ENCODE results near the gene GJB6. TPM values are rescaled to one million over a fixed set of nuclear protein-coding genes. Genes with fewer than 3 reads are reported as not detected.

Gene GJB6
- total RNA-seq, 2 experiments from 2014 or later, result 2.7 to 2.9 TPM

DNA sequence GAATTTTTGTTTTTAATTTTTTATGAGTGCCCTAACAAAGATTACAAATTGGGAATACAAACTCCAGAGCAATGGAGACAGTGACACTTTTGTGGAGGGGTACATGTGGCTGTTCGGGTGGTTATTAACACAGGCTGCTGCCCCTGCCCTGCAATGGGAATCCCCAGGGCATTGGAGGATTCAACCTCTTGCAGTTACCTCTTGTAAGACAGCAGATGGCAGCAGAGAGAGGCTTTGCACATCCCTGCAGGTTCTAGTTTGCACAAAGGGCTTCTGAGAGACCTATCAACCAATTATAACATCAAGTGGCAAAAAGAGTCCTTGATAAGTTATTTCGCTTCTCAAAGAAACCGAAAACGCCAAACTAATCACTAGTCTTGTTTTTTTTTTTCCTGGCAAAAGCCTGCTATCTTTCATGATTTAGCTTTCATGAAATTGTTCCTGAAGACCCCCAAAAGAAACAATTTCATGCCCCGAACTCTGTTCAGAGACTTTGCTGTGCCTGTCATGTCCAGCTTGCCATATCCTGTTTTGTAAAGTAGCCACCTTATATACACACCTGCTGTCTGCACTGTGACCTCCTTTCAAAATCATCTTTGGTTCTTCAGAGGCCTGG is 49.8 kb downstream of the GJB6 start:
- DNase-seq (peak; percentile 64), ATAC-seq (peak; percentile 98)
- H3K27me3 Mint-ChIP-seq, result peaks cover 31% of the 10 kb centered on the region
- peaks cover 3% of the 10 kb centered on the region for H3K4me1 Mint-ChIP-seq
- no peak overlapping the region for H3K27ac Mint-ChIP-seq
- intact Hi-C loops (cut with DNase I, micrococcal nuclease), result loop anchor here (1.0 kb wide), 2 partner anchors 307 to 742 kb away; no protein-coding TSS in a partner anchor
- ChIA-PET POLR2A (no interaction called here), CTCF (interaction anchor here (0.6 to 3.2 kb wide), 21 partner anchors 9 to 529 kb away, joined by 3 to 31 read pairs (median 4); partner anchors contain the start of gene GJB2)
- no peak overlapping the region for H3K4me3 Mint-ChIP-seq
- H3K36me3 Mint-ChIP-seq (ENCODE audit: low read depth), result no peaks in the 10 kb centered on the region
- H3K9me3 Mint-ChIP-seq (ENCODE audit: low read depth), result no peaks in the 10 kb centered on the region

DNA sequence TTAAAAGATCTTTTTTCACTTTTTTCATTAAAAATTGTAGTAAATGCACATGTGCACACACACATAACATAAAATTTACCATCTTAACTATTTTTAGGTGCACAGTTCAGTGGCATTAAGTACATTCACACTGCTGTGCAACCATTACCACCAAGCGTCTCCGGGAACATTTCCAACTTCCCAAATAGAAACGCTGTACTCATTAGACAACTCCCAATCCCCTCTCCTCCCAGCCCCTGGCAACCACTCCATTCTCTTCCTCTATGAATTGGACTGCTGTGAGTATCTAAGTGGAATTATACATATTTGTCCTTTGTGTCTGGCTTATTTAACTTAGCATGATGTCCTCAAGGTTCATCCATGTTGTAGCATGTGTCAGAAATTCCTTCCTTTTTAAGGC is 50.9 kb downstream of the GJB6 start:
- H3K4me1 Mint-ChIP-seq, result peaks cover 3% of the 10 kb centered on the region
- H3K4me3 Mint-ChIP-seq, result no peak overlapping the region
- DNase-seq (no peak), ATAC-seq (no peak)
- intact Hi-C loops (cut with DNase I, micrococcal nuclease), result no loop called here
- no peaks in the 10 kb centered on the region for H3K9me3 Mint-ChIP-seq (ENCODE audit: low read depth)
- peaks cover 41% of the 10 kb centered on the region for H3K27me3 Mint-ChIP-seq
- ChIA-PET POLR2A (no interaction called here), CTCF (interaction anchor here (0.7 to 3.2 kb wide), 10 partner anchors 10 to 750 kb away, joined by 3 to 31 read pairs (median 4); no protein-coding TSS in a partner anchor)
- no peak overlapping the region for H3K27ac Mint-ChIP-seq
- no peaks in the 10 kb centered on the region for H3K36me3 Mint-ChIP-seq (ENCODE audit: low read depth)

DNA sequence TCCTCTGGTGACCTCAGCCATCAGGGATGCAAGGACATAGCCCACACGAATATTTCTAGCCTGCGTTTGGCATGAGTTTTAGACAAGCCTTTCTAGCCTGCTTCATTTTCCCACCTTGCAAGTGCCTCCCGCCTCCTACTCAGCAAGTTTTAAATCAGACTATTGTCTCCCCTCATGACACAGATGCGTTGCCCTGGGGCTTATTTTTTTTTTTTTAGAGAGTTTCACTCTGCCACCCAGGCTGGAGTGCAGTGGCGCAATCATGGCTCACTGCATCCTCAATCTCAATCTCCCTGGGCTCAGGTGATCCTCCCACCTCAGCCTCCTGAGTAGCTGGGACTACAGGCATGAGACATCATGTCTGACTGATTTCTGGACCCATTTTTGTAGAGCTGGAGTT is 54.0 kb downstream of the GJB6 start:
- no peak for DNase-seq
- ChIA-PET POLR2A (no interaction called here), CTCF (interaction anchor here (0.7 kb wide), 1 partner anchor 387 kb away, joined by 3 read pairs; no protein-coding TSS in a partner anchor)
- H3K36me3 Mint-ChIP-seq (ENCODE audit: low read depth), result no peaks in the 10 kb centered on the region
- intact Hi-C loops (cut with DNase I, micrococcal nuclease), result no loop called here
- no peaks in the 10 kb centered on the region for H3K9me3 Mint-ChIP-seq (ENCODE audit: low read depth)
- no peak for ATAC-seq
- no peak overlapping the region for H3K27ac Mint-ChIP-seq
- H3K4me1 Mint-ChIP-seq, result peaks cover 26% of the 10 kb centered on the region
- H3K4me3 Mint-ChIP-seq, result no peak overlapping the region
- peaks cover 63% of the 10 kb centered on the region for H3K27me3 Mint-ChIP-seq

DNA sequence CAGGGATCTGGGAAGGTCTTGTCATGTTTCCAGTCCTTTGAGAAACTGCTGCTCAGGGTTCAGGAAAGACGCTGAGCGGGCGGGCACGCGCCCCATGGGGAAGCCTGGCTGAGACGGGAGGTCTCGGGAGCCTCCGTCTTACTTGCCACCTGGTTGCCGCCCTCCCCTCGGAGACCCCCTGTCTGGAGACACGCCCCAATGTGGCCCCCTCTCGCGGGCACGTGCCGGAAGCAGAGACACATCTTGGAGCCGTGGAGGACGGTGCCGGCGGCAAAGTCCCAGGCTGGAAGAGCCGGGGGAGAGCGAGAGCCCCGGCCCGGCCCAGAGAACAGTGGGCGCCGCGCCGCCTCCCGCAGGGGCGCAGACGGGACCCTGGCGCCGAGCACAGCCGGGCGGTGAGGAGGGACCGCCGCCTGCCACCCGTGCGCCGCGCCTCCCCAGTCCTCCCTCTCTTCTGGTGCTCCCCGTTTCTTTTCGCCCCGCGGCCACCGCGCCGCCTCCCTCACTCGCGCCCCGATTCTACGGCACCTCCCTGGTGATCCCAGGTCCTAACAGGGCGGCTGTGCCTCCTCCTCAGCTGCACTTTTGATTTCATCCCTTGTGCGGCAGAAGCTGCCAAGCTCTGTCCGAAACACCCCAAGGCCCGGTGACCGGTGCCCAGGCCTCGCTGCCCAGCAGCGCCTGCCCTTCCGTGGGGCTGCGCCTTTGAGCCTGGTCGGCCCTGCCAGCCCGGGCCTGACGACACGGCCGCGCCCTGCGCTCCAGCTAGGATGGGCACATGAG is 54.9 kb downstream of the GJB6 start:
- peaks cover 68% of the 10 kb centered on the region for H3K27me3 Mint-ChIP-seq
- H3K27ac Mint-ChIP-seq, result no peak overlapping the region
- POLR2A ChIA-PET, result no interaction called here
- DNase-seq, result no peak
- CTCF ChIA-PET, result interaction anchor here (1.2 kb wide), 1 partner anchor 9 kb away, joined by 3 read pairs; no protein-coding TSS in a partner anchor
- H3K36me3 Mint-ChIP-seq (ENCODE audit: low read depth), result no peaks in the 10 kb centered on the region
- H3K9me3 Mint-ChIP-seq (ENCODE audit: low read depth), result no peaks in the 10 kb centered on the region
- ATAC-seq, result no peak
- intact Hi-C loops (cut with DNase I, micrococcal nuclease), result no loop called here
- no peak overlapping the region for H3K4me3 Mint-ChIP-seq
- peaks cover 30% of the 10 kb centered on the region for H3K4me1 Mint-ChIP-seq

DNA sequence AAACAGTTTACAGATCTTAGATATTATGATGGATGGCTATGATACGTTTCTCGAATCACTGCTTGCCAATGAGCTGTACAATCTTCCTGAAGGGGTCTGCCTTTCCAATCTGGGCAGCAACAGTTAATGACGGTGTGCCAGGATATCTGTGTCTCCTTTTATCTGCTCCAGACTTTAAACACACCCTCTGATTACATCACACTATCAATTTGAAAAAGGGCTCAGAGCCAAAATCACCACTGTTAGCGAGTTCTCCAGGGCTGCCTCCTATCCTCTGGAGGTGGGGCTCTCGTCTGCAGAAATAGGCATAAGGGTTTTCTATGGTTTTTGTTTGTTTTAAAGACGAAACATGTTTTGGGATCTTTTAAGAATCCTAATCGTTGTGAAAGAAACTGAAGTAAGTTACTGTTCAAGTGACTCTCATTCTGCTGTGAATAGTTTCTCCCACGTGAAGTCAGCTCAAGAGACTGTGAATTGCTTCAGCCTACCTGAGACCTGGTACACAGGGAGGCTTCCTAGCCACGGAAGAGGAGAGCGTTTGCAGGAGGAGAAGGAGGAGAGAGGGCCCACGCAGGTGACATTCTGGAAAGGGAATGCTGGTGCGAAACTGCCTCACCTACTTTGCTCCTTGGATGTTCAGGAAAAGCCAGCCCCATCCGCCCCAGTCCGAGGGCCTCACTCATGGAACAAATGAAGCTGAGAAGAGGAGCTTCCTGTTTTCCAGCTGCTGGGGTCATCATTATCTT is 56.0 kb downstream of the GJB6 start:
- ATAC-seq (no peak), DNase-seq (no peak)
- no peak overlapping the region for H3K4me3 Mint-ChIP-seq
- intact Hi-C loops (cut with DNase I, micrococcal nuclease), result no loop called here
- no peaks in the 10 kb centered on the region for H3K36me3 Mint-ChIP-seq (ENCODE audit: low read depth)
- POLR2A ChIA-PET, result no interaction called here
- H3K27me3 Mint-ChIP-seq, result peaks cover 69% of the 10 kb centered on the region
- H3K4me1 Mint-ChIP-seq, result peaks cover 30% of the 10 kb centered on the region
- H3K9me3 Mint-ChIP-seq (ENCODE audit: low read depth), result no peaks in the 10 kb centered on the region
- CTCF ChIA-PET, result interaction anchor here (1.1 to 1.2 kb wide), 2 partner anchors 11 to 22 kb away, joined by 3 read pairs; no protein-coding TSS in a partner anchor
- no peak overlapping the region for H3K27ac Mint-ChIP-seq

DNA sequence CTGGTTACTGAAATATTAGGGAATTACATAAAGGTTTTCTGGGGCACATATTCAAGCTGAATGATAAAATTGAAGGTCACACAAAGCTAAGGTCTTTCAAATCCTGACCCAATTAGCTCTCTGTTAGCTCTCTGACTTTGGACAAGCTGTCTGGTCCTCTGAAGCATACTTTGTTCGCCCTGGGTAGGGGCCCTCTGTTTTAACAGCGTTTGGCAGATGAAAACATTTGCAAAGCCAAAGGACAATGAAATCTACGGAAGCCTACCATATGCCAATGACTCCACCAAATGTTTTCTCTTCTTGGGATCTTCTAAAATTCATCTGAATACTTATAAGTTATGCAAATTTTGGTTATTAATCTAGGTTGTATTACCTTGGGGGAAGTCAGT is 56.7 kb downstream of the GJB6 start:
- no peaks in the 10 kb centered on the region for H3K9me3 Mint-ChIP-seq (ENCODE audit: low read depth)
- H3K4me1 Mint-ChIP-seq, result peaks cover 30% of the 10 kb centered on the region
- H3K4me3 Mint-ChIP-seq, result no peak overlapping the region
- no peak for ATAC-seq
- no peak for DNase-seq
- CTCF ChIA-PET, result interaction anchor here (0.6 to 1.7 kb wide), 5 partner anchors 11 to 318 kb away, joined by 3 to 6 read pairs (median 4); no protein-coding TSS in a partner anchor
- H3K36me3 Mint-ChIP-seq (ENCODE audit: low read depth), result no peaks in the 10 kb centered on the region
- H3K27ac Mint-ChIP-seq, result no peak overlapping the region
- POLR2A ChIA-PET, result no interaction called here
- peaks cover 65% of the 10 kb centered on the region for H3K27me3 Mint-ChIP-seq
- intact Hi-C loops (cut with DNase I, micrococcal nuclease), result no loop called here

DNA sequence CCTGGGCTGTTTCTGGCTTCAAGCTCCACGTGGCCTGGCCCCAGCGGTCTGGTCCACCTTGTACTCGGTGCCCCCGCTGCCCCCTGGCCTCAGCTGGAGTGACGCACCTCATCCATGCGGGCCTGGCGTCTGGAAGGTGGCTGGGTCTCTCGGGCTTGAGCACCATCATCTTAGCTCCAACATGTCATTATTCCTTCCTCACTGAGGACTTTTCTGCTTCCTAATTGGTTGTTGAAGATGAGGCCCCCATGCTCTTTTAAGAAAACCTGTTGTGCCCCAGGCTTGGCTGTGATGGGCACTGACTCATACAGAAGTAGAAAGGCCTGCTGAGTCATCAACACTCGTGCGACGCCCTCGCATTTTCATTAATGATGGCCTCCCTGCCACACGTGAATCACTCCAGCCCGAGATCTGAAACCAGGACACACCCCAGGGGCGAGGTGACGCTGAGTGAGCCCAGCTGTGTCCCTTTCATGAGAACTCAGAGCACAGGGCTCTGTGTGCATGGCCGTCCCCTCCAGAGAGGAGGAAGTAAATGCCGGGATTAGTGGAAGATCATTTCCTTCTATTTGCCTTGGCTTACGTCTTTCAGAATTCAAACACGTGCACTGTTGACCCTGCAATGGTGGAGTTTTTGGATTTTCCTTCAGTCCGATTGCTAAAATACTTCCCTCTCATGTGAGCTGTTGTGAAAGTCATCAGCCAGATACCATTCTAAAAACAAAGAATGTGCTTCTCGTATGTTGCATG is 57.3 kb downstream of the GJB6 start:
- no peak overlapping the region for H3K27ac Mint-ChIP-seq
- H3K27me3 Mint-ChIP-seq, result peaks cover 68% of the 10 kb centered on the region
- ChIA-PET CTCF (interaction anchor here (0.6 to 1.7 kb wide), 8 partner anchors 11 to 328 kb away, joined by 3 to 6 read pairs (median 4); no protein-coding TSS in a partner anchor), POLR2A (no interaction called here)
- peak; percentile 92 for ATAC-seq
- H3K4me3 Mint-ChIP-seq, result peak overlapping the region; percentile 7
- peaks cover 30% of the 10 kb centered on the region for H3K4me1 Mint-ChIP-seq
- intact Hi-C loops (cut with DNase I, micrococcal nuclease), result no loop called here
- H3K36me3 Mint-ChIP-seq (ENCODE audit: low read depth), result no peaks in the 10 kb centered on the region
- peak; percentile 84 for DNase-seq
- no peaks in the 10 kb centered on the region for H3K9me3 Mint-ChIP-seq (ENCODE audit: low read depth)

DNA sequence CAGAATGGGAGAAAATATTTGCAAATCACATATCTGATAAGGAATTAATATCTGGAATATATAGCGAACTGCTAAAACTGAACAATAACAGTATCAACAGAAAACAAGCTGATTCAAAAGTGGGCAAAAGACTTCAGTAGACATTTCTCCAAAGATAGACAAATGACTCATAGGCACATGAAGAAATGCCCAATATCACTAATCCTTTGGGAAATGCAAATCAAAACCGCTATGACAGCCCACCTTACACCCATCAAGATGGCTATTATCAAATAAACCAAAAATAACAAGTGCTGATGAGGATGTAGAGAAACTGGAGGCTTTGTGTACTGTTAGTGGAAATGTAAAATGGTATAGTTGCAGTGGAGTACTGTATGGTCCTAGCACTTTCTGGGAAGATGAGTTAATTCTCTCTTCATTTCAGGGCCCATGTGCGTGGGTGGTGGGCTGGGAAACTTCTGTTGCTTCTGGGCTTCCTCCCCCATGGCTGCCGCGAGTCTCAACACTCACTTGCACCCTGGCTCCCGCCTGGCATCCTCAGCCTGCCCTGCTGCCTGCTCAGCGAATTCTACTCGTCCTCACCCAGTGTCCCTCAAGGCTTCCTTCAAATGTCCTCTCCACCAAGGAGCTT is 58.9 kb downstream of the GJB6 start:
- ATAC-seq (no peak), DNase-seq (peak; percentile 47)
- no peaks in the 10 kb centered on the region for H3K36me3 Mint-ChIP-seq (ENCODE audit: low read depth)
- ChIA-PET POLR2A (no interaction called here), CTCF (interaction anchor here (1.3 to 1.6 kb wide), 2 partner anchors 10 to 15 kb away, joined by 3 to 6 read pairs; no protein-coding TSS in a partner anchor)
- peaks cover 30% of the 10 kb centered on the region for H3K4me1 Mint-ChIP-seq
- no peaks in the 10 kb centered on the region for H3K9me3 Mint-ChIP-seq (ENCODE audit: low read depth)
- H3K27me3 Mint-ChIP-seq, result peaks cover 61% of the 10 kb centered on the region
- no peak overlapping the region for H3K27ac Mint-ChIP-seq
- no peak overlapping the region for H3K4me3 Mint-ChIP-seq
- intact Hi-C loops (cut with DNase I, micrococcal nuclease), result no loop called here

Measured in activated CD4-positive, alpha-beta T cell treated with anti-CD3 and anti-CD28 coated beads for 36 hours (primary cell).